GM21529 (cell line): Measurements from ENCODE around the gene RASGRP4.
"Not testable (repeated sequence)": the region's sequence is repeated elsewhere in the genome, so short reads cannot be mapped to it uniquely, and the experiment has no call there.

ENCODE experiments used
- ATAC-seq: cut with Tn5 transposase; IDR thresholded peaks from one replicate; pipeline ENCODE4 v1.9.1; 2021; ENCODE audit not compliant: unreplicated experiment

RASGRP4 gene

GRCh38 chr19:38417544-38418506 is 8.2 kb downstream of the RASGRP4 start:
- ATAC-seq: peak; percentile 57

DNA sequence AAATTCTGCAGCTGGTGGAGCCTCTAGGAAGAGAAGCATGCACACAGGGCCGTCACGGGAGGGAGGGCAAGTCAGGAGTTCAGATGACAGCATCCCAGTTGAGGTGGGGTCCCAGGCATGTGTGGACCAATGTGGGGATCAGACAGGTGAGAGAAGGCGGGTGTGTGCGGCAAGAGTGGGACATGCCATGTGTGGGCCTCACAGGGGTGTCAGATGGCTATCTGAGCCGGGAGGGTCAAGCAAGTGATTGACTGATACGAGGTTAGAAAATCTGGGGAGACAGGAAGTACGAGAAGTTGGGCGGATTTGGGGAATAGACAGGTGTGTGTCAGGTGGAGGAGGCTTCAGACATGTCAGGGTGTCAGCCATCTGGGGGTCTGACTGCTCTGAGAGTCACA is 8.9 kb downstream of the RASGRP4 start:
- no peak for ATAC-seq

DNA sequence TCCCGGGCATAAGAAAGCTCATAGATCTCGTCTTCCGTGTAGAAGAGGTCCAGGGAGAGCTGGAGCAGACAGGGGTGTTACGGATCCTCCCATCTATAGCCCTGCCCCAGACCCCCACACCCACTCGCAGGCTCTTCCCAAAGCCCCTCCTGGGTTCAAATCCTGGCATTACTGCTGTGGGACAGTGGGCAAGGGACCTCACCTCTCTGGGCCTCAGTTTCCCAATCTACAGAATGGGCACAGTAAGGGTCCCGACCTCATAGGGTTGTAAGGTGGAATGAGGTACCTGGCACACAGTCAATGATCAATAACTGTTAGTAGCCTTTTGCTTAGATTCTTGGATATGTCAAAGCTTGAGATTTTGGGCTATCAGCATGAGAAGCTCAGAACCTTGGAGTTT is 12.6 kb downstream of the RASGRP4 start:
- no peak for ATAC-seq

DNA sequence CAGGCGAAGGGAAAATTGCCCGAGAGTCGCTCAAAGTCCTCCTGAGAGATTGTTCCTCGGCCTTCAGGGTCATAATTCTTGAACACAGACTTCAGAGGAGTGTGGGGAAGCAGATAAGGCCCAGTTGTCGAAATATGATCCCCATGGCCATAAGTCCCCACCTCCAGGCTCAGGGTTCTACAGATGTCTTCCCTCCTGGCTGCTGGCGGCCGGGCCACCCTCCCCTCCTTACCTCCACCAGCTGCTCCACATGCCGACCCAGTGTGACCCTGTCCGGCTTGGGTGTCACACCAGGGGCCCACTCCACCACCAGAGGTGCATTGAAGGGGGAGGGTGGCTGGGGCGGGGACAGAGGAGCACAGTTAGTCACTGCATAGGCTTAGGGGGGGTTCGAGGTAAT is 13.1 kb downstream of the RASGRP4 start:
- ATAC-seq: no peak

DNA sequence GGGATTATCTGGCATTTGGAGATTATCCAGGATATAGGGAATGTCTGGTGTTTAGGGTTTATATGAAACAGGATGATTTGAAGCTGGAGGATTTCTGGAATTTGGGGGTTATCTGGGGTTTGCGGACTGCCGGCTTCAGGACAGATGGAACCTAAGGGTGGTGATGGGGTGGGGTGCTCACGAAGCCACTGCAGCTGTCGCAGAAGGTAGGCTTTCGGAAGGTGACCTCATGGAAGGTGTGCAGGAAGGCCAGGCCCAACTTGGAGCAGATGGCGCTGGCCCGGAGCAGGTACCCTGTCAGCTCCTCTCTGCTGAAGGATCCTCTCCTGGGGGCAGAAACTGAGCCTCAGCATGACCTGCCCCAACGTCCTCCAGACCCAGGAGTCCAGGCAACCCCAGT is 13.5 kb downstream of the RASGRP4 start:
- ATAC-seq: no peak

GRCh38 chr19:38411898-38412297 is 14.1 kb downstream of the RASGRP4 start:
- not testable (repeated sequence) for ATAC-seq

DNA sequence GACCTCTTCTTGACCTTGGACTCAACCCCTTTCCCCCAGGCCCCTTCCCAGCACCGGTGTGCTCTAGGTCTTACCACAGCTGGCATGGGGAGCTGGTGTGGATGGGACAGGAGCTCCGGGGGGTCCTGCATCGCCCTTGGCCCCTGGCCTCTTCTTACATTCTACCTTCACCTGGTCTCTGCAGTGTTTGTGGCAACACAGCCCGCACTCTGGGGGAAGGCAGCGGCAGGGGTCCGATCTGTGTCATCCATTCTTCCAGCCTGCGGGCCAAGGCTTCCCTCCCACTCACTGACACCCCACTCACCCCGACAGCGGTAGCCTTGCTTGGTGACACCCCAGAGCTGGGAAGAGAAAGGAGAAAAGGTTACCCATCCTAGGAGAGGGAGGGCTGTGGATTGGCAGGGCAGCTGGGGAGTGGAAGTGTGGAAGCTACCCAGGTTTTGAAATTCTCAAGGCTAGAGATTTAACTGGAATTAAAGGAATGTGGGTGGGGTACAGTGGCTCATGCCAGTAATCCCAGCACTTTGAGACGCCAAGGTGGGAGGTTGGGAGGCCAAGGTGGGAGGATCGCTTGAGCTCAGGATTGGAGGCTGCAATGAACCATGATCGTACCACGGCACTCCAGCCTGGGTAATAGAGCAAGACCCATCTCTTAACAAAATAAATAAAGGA is 14.8 kb downstream of the RASGRP4 start:
- no peak for ATAC-seq

DNA sequence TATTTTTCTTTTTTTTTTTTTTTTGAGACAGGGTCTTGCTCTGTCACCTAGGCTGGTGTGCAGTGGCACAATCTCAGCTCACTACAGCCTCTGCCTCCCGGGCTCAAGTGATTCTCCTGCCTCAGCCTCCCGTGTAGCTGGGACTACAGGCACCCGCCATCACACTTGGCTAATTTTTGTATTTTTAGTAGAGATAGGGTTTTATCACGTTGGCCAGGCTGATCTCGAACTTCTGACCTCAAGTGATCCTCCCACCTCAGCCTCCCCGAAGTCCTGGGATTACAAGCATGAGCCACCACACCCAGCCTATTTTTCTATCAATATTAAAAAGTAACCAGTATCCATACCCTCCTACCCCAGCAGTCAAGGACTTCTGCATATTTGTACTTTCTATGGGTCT is 15.6 kb downstream of the RASGRP4 start:
- not testable (repeated sequence) for ATAC-seq

GRCh38 chr19:38409631-38410133 is 16.3 kb downstream of the RASGRP4 start:
- no peak for ATAC-seq

GRCh38 chr19:38405276-38405675 is 20.7 kb downstream of the RASGRP4 start:
- no peak for ATAC-seq

- ATAC-seq: no peak
Measured at GRCh38 chr19:38404858-38405257, 21.2 kb downstream of the RASGRP4 start.

DNA sequence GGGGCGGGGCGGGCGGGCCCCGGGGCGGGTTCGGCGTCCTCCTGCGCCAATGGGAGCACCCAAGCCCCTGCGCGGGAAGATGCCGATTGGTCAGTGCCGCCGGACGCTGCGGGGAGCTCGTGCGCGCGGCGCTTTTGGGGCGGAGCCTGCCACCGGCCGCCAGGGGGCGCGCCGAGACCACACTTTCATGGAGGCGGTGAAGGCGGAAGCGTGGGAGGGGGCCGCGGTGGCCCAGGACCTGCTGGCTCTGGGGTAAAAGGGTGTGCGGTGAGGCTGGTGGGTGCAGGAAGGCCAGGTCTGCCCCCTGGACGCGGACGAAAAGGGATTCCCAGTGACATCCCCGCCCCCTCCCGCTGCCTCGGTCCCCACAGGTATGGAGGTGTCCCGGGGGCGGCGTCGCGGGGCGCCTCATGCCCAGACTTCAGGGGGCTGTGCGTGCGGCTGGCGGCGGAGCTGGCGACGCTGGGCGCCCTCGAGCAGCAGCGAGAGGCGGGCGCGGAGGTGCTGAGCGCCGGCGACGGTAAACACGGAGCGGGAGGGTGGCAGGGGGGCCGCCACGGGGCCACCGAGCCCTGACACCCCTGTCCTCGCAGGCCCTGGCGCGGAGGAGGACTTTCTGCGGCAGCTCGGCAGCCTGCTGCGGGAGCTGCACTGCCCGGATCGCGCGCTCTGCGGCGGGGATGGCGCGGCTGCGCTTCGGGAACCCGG is 22.9 kb downstream of the RASGRP4 start, which contains the start of gene FAM98C:
TSS of gene FAM98C (plus strand) at position 127 of the 708 bp plus-strand sequence. CDS start at position 188, 61 bp downstream.
- peak; percentile 88 for ATAC-seq

- no peak for ATAC-seq
Measured at GRCh38 chr19:38402623-38402966, 23.4 kb downstream of the RASGRP4 start.

- no peak for ATAC-seq
Measured at GRCh38 chr19:38401148-38401547, 24.9 kb downstream of the RASGRP4 start.

DNA sequence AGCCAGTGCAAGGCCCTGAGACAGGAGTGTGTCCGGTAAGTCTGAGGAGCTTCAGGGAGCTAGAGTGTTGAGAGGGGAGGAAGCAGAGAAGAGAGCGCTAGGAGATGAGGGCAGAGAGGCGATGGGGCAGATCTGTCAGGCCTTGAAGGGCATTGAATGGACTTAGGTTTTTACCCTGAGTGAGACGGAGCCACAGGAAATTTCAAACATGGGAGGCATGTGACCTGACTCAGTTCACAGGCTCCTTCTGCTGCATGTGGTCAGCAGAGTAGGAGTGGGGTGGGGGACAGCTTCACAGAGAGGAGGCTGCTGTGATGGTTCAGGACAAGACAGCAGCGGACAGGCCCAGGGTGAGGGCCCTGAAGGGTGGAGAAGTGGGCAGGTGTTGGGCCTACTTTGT is 25.7 kb downstream of the RASGRP4 start:
- no peak for ATAC-seq

DNA sequence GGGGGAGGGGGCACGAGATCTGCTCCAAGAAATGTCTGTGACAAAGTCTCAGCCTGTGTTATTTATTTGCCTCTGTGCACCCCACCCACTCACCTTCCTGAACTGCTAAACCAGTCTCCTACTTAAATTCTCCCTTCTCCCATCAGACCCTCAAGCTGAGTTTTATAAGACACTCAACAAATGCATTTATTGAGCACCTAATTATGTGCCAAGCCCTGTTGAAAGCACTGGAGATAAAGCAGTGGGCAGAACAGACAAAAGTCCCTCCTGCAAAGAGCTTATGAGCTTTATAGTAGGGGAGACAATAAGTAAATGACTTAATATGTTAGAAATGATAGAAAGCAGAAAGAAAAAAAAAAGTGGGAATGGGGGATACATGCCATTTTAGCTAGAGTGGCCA is 26.5 kb downstream of the RASGRP4 start:
- no peak for ATAC-seq

DNA sequence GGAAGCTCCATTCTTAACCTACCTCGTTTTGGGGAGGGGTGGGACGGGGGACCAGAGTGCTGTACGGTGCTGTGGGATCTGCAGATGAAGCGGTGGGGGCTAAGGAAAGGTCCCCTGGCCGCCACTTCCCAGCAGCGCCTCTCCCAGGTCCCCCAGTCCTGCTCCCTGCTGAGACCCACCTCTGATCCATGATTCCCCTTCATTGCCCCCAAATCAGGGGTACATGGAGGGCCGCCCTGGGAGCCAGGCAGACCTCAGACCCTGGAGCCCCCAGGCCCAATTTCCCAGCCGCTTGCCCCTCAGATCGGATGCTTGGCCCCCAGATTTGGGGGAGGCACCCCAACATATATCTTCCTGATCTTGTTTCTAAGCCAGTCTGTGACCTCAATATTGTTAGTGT is 26.9 kb downstream of the RASGRP4 start:
- no peak for ATAC-seq

- no peak for ATAC-seq
Measured at GRCh38 chr19:38395381-38396114, 30.5 kb downstream of the RASGRP4 start.

DNA sequence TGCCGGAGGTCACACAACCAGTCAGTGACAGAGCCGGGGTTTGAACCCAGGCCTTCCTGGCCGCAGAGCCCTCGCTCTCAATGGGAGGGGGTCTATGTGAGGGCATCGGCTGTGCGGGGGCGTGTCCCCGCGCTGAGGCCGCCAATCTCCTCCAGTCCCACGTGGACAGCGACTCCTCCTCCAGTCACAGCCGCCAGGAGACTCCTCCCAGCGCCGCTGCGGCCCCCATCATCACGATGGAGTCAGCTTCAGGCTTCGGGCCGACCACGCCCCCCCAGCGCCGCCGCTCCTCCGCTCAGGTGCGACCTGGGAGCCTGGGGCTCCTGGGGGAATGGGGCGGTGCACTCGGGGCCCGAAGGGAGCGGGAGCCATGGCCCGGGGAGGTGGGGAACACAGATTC is 31.5 kb downstream of the RASGRP4 start:
- no peak for ATAC-seq

DNA sequence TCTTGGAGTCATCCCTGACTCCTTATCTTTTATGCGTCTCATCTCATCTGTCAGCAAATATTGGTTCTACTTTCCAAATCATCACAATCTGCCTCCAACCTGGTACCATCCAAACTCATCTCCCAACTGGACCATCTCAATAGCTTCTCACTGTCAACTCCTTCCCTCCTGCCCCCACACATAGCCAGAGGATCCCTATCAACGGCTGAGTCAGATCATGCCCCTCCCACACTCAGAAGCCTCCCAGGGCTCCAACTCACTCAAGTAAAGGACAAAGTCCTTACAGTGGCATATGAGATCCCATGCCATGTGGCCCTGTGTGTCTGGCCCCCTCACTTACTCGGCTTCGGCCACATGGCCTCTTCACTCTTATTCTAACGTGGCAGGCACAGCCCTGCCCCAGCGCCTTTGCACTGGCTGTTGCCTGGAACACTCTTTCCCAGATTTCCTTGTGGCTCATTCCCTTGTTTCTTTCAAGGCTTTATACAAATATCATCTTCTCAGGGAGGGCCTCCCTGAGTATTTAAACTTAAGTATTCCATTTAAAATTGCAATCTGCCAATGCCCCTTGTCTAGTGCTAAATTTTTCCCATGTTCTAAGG is 33.2 kb downstream of the RASGRP4 start:
- no peak for ATAC-seq
